ENCODE data around the gene SPTBN2.

Gene SPTBN2

GRCh38 chr11:66741153-66741552, 12.1 kb upstream of the SPTBN2 start:
- H3K4me3 ChIP-seq (ENCODE audit: low read depth, low read length): no peak overlapping the region
- no peak for DNase-seq (ENCODE audit: low read depth)
- in situ Hi-C loops (cut with HindIII; ENCODE audit: low sequenced_read_pairs): no loop called here
- no peak for TF ChIP-seq CTCF (IDR thresholded peaks at IDR 0.05; ENCODE audit: low read depth, low read length, missing control alignments)

GRCh38 chr11:66739983-66740382, 11.0 kb upstream of the SPTBN2 start:
- in situ Hi-C loops (cut with HindIII; ENCODE audit: low sequenced_read_pairs): no loop called here
- no peak for DNase-seq (ENCODE audit: low read depth)
- no peak overlapping the region for H3K4me3 ChIP-seq (ENCODE audit: low read depth, low read length)
- TF ChIP-seq CTCF (IDR thresholded peaks at IDR 0.05; ENCODE audit: low read depth, low read length, missing control alignments): no peak

- no peak for DNase-seq (ENCODE audit: low read depth)
- H3K4me3 ChIP-seq (ENCODE audit: low read depth, low read length): no peak overlapping the region
- in situ Hi-C loops (cut with HindIII; ENCODE audit: low sequenced_read_pairs): no loop called here
- no peak for TF ChIP-seq CTCF (IDR thresholded peaks at IDR 0.05; ENCODE audit: low read depth, low read length, missing control alignments)
Measured at GRCh38 chr11:66734215-66734614, 5.2 kb upstream of the SPTBN2 start.

- TF ChIP-seq CTCF (IDR thresholded peaks at IDR 0.05; ENCODE audit: low read depth, low read length, missing control alignments): no peak
- in situ Hi-C loops (cut with HindIII; ENCODE audit: low sequenced_read_pairs): no loop called here
- no peak overlapping the region for H3K4me3 ChIP-seq (ENCODE audit: low read depth, low read length)
- no peak for DNase-seq (ENCODE audit: low read depth)
Measured at GRCh38 chr11:66729447-66729846, 431 bp upstream of the SPTBN2 start.

GRCh38 chr11:66728038-66728692, 851 bp downstream of the SPTBN2 start:
- no peak for DNase-seq (ENCODE audit: low read depth)
- in situ Hi-C loops (cut with HindIII; ENCODE audit: low sequenced_read_pairs): no loop called here

GRCh38 chr11:66727282-66728037, 1.6 kb downstream of the SPTBN2 start:
- no peak for DNase-seq (ENCODE audit: low read depth)
- in situ Hi-C loops (cut with HindIII; ENCODE audit: low sequenced_read_pairs): no loop called here
- peak overlapping the region; percentile 35 for H3K4me3 ChIP-seq (ENCODE audit: low read depth, low read length)
- TF ChIP-seq CTCF (IDR thresholded peaks at IDR 0.05; ENCODE audit: low read depth, low read length, missing control alignments): no peak

More at GRCh38 chr11:66728038-66728692, 851 bp downstream of the SPTBN2 start:
- peak overlapping the region; percentile 40 for H3K4me3 ChIP-seq (ENCODE audit: low read depth, low read length)
- TF ChIP-seq CTCF (IDR thresholded peaks at IDR 0.05; ENCODE audit: low read depth, low read length, missing control alignments): no peak
